Calu3 (cell line): ENCODE measurements around the gene ARHGAP25. TPM values are rescaled to one million over a fixed set of nuclear protein-coding genes. Genes with fewer than 3 reads are reported as not detected.

Source experiments
- BruUV-seq: library from RNA; stranded (reverse); fragments of 400-500 nt; replicated peaks from 2 replicates; lab custom pipeline; 2021; lab: Mats Ljungman, UMichigan
- CTCF ChIA-PET: fragments of 300-600 bp; sonication (Branson Sonifier 250); formaldehyde crosslinking; loops from one replicate; lab custom pipeline; 2022; ENCODE audit warnings: antibody characterized with exemption; lab: Charles Lee
- DNase-seq: peaks from one replicate; pipeline ENCODE4 v3.0.0; 2022
- H3K27ac Mint-ChIP-seq: one replicate; pipeline ENCODE4 v1.8.0; 2022; ENCODE audit warnings: mixed read lengths; ENCODE audit not compliant: unreplicated experiment
- H3K27me3 Mint-ChIP-seq: one replicate; pipeline ENCODE4 v1.8.0; 2022; ENCODE audit warnings: mixed read lengths; ENCODE audit not compliant: unreplicated experiment
- H3K36me3 Mint-ChIP-seq: one replicate; pipeline ENCODE4 v1.8.0; 2022; ENCODE audit warnings: mild to moderate bottlenecking, moderate library complexity, mixed read lengths; ENCODE audit not compliant: insufficient read depth, unreplicated experiment
- H3K4me1 Mint-ChIP-seq: one replicate; pipeline ENCODE4 v1.8.0; 2022; ENCODE audit warnings: mild to moderate bottlenecking, low read depth, mixed read lengths; ENCODE audit not compliant: unreplicated experiment
- H3K4me3 Mint-ChIP-seq: one replicate; pipeline ENCODE4 v1.8.0; 2022; ENCODE audit warnings: mild to moderate bottlenecking, low read depth, moderate library complexity, mixed read lengths; ENCODE audit not compliant: unreplicated experiment
- H3K9me3 Mint-ChIP-seq: one replicate; pipeline ENCODE4 v1.8.0; 2022; ENCODE audit warnings: low read depth, mixed read lengths; ENCODE audit not compliant: unreplicated experiment
- intact Hi-C: fragments of 100-400 bp; cut with micrococcal nuclease; formaldehyde crosslinking; loops from one replicate; pipeline ENCODE4 v1.10.0; 2022; ENCODE audit not compliant: unreplicated experiment
- total RNA-seq: library from RNA; stranded (reverse); gene quantifications from 2 replicates; pipeline ENCODE4 v1.2.3, GENCODE V29; 2022
- TF ChIP-seq, protein P1 (sequence below): fragments of 200-600 bp; IDR thresholded peaks from one replicate; pipeline ENCODE4 v1.8.0; 2022; ENCODE audit warnings: antibody characterized with exemption; ENCODE audit not compliant: unreplicated experiment

ARHGAP25 gene
- total RNA-seq, 1 experiment from 2014 or later = not detected

DNA sequence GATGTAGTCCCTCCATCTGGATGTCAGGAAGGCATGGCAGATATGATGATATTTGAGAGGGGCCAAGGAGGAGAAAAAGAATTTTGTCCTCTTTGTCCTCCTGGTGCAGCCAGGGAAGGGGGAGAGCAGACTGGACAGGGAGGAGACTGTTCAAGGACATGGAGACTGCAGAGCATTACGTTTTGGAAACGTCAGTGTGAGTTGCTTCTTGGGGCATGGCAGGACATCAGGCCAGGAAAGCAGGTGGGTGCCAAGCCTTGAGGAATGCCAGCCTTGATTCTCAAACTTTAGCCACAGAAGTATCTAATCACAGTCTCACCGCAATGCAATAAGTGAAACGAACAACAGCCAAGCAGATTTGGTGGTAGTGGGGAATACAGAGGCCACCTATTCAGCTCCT, 70.4 kb downstream of the ARHGAP25 start:
- H3K27ac Mint-ChIP-seq = no peak overlapping the region
- TF ChIP-seq, protein P1, sequence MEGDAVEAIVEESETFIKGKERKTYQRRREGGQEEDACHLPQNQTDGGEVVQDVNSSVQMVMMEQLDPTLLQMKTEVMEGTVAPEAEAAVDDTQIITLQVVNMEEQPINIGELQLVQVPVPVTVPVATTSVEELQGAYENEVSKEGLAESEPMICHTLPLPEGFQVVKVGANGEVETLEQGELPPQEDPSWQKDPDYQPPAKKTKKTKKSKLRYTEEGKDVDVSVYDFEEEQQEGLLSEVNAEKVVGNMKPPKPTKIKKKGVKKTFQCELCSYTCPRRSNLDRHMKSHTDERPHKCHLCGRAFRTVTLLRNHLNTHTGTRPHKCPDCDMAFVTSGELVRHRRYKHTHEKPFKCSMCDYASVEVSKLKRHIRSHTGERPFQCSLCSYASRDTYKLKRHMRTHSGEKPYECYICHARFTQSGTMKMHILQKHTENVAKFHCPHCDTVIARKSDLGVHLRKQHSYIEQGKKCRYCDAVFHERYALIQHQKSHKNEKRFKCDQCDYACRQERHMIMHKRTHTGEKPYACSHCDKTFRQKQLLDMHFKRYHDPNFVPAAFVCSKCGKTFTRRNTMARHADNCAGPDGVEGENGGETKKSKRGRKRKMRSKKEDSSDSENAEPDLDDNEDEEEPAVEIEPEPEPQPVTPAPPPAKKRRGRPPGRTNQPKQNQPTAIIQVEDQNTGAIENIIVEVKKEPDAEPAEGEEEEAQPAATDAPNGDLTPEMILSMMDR = no peak
- no peaks in the 10 kb centered on the region for H3K4me1 Mint-ChIP-seq
- no peak for DNase-seq
- no TSS peak for BruUV-seq
- H3K9me3 Mint-ChIP-seq = no peaks in the 10 kb centered on the region
- intact Hi-C loops = no loop called here
- CTCF ChIA-PET = no interaction called here
- H3K4me3 Mint-ChIP-seq = no peak overlapping the region
- peaks cover 17% of the 10 kb centered on the region for H3K27me3 Mint-ChIP-seq
- H3K36me3 Mint-ChIP-seq = no peaks in the 10 kb centered on the region

DNA sequence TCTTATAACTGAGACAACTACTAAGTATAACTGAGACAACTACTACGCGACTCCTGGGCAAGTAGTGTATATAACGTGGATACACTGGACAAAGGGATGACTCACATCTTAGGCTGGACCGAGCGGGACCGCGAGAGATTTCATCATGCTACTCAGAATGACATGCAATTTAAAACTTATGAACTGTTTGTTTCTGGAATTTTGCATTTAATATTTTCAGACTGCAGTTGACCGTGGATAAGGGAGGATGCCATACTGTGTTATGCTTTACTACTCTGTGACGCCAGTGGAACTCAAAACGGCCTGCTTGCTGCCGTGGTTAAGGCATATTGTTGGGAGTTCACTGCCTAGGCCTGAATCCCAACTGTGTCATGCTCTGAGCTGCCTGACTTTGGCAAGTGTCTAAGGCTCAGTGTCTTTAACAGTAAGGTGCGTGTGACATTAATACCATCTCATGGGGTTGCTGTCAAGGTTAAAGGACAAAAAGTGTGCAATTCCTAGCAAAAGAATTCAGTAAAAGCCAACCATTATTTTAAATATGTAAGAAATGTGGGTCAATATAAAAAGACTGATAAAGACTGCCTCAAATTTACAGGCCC, 72.0 kb downstream of the ARHGAP25 start:
- H3K27ac Mint-ChIP-seq = no peak overlapping the region
- BruUV-seq = no TSS peak
- intact Hi-C loops = no loop called here
- peaks cover 30% of the 10 kb centered on the region for H3K27me3 Mint-ChIP-seq
- no peak overlapping the region for H3K4me3 Mint-ChIP-seq
- no peaks in the 10 kb centered on the region for H3K9me3 Mint-ChIP-seq
- TF ChIP-seq, protein P1 = no peak
- CTCF ChIA-PET = no interaction called here
- H3K4me1 Mint-ChIP-seq = no peaks in the 10 kb centered on the region
- DNase-seq = no peak
- no peaks in the 10 kb centered on the region for H3K36me3 Mint-ChIP-seq

DNA sequence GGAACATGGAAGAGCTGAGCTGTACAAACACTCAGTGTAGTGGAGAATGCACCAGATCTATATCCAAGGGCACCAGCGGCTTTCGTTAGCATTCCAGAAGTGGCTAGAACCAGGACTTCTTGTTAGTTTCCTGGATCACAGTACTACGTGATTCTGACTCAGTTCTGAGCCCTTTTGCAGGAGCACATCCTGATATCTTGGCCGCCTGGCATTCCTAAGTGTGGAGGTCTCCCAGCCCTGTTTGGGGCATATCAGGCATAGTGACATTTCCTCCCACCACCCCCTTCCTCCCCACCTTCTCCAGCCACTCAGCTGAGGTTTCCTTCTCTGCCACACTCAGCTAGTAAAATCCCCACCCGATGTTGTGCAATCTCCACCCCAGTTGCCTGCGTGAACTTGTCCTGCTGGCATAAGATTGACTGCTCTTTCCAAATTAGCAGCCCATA, 73.2 kb downstream of the ARHGAP25 start:
- H3K4me3 Mint-ChIP-seq = no peak overlapping the region
- H3K9me3 Mint-ChIP-seq = no peaks in the 10 kb centered on the region
- no peaks in the 10 kb centered on the region for H3K36me3 Mint-ChIP-seq
- TF ChIP-seq, protein P1 = no peak
- intact Hi-C loops = no loop called here
- CTCF ChIA-PET = interaction anchor here (0.6 kb wide), 1 partner anchor 342 kb away, joined by 3 read pairs; no protein-coding TSS in a partner anchor
- DNase-seq = no peak
- H3K4me1 Mint-ChIP-seq = no peaks in the 10 kb centered on the region
- H3K27ac Mint-ChIP-seq = no peak overlapping the region
- BruUV-seq = no TSS peak
- H3K27me3 Mint-ChIP-seq = peaks cover 40% of the 10 kb centered on the region

DNA sequence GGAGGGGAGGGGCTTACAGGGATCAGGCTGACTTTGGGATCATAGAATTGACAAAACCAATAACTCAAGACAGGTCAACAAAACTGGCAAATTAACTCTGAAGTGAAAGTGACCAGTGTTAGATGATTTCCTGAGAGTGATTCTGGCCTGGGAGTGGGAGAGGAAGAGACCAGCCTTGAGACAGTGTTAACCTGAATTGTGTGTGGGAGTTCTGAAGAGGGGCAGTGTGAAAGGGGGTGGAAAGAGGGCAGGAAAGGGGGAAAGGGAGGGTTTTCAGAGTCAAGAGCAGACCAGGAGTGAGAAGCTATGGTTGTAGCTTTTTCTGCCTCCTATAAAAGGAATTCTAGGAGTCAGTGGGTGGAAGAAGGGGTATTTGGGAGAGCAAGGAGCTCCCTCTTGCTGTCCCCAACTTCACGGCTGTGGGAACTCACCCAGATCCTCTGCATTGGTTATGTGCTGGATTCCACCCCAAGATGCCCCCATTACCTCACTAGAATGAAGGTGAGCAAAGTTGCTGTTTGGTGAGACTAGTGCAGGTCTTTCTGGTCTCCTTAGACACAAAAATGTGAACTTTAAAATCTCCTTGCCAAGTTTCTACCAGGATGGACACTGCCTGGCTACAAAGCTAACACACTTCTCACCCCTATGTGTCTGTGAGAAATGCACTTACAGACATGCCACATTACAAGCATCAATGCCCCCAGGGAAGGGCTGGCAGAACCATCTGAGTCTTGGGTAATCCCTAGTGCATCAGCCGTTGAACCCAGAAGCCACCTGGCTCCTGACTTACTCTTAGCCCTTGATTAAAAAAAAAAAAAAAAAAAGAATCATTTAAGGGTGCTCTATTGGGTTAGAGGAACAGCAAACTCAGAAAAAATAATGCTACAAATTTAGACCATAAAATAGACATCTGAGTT, 75.0 kb downstream of the ARHGAP25 start:
- TF ChIP-seq, protein P1 = no peak
- H3K9me3 Mint-ChIP-seq = no peaks in the 10 kb centered on the region
- H3K27ac Mint-ChIP-seq = no peak overlapping the region
- no peak overlapping the region for H3K4me3 Mint-ChIP-seq
- CTCF ChIA-PET = no interaction called here
- peaks cover 50% of the 10 kb centered on the region for H3K27me3 Mint-ChIP-seq
- no peak for DNase-seq
- H3K36me3 Mint-ChIP-seq = no peaks in the 10 kb centered on the region
- no TSS peak for BruUV-seq
- H3K4me1 Mint-ChIP-seq = no peaks in the 10 kb centered on the region
- intact Hi-C loops = no loop called here
